GM12865 (cell line): ENCODE measurements around the gene SDK2.

Source experiments
- DNase-seq: peaks from one replicate; pipeline ENCODE4 v3.0.0; 2010; ENCODE audit warnings: low read depth
- H3K4me3 ChIP-seq: 2 replicates; pipeline ENCODE4 v1.5.1; 2011; ENCODE audit warnings: mild to moderate bottlenecking, low read depth, low read length, control low read depth
- CTCF ChIP-seq: IDR thresholded peaks from 2 replicates; pipeline ENCODE4 v1.5.1; 2011; ENCODE audit warnings: low read length, control low read depth, low read depth, inconsistent platforms; ENCODE audit not compliant: insufficient read depth; ENCODE audit errors: missing control alignments

SDK2 gene

GRCh38 chr17:73635101-73635817 lies 9.0 kb downstream of the SDK2 start:
- TF ChIP-seq CTCF = no peak
- no peak overlapping the region for H3K4me3 ChIP-seq
- no peak for DNase-seq

- no peak overlapping the region for H3K4me3 ChIP-seq
- no peak for TF ChIP-seq CTCF
- DNase-seq = no peak
These were observed 9.6 kb downstream of the SDK2 start for GRCh38 chr17:73634629-73635028.

GRCh38 chr17:73633736-73634135 lies 10.5 kb downstream of the SDK2 start:
- H3K4me3 ChIP-seq = no peak overlapping the region
- no peak for TF ChIP-seq CTCF
- no peak for DNase-seq

- no peak for DNase-seq
- no peak overlapping the region for H3K4me3 ChIP-seq
- TF ChIP-seq CTCF = no peak
These were observed 11.7 kb downstream of the SDK2 start for GRCh38 chr17:73632513-73632912.

- DNase-seq = no peak
- H3K4me3 ChIP-seq = no peak overlapping the region
- no peak for TF ChIP-seq CTCF
These were observed 13.2 kb downstream of the SDK2 start for GRCh38 chr17:73630965-73631595.

GRCh38 chr17:73630531-73630930 lies 13.7 kb downstream of the SDK2 start:
- H3K4me3 ChIP-seq = no peak overlapping the region
- no peak for DNase-seq
- no peak for TF ChIP-seq CTCF
